ENCODE measurements around the gene COL1A1. TPM values are rescaled to one million over a fixed set of nuclear protein-coding genes. Genes with fewer than 3 reads are reported as not detected.

COL1A1 gene
- total RNA-seq, 1 donor from 2014 or later = 171 TPM

DNA sequence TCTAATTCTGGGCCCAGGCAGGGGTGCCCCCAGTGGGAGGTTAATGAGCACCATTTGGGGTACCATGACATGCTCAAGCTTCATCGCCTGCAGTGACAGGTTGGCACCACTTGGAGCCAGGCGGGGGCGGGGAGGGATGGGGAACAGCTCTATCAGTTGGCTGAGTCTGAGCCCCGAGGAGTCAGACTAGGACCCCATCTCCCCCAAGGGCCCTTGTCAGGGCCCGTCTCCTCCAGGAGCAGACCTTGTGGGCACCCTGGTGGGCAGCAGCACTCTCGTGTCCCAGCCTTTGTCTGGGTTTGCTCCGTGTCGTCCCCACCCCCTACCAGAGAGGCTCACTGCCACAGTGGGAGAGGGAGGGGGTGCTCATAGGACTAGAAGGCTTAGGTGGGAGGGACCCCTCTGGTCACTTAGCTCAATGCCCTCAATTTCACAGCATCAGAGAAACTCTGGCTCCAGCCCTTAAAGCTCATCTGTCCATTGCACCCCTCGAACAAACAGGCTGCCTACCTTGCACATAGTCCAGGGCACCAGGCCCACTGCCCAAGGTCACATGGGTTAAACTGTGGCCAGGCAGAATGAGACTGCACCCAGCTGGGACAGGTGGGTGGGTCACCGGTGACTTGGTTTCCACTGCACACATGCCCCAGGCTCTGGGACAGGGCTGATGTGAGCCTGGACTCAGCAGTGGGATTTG is 55.1 kb downstream of the COL1A1 start:
- intact Hi-C loops (cut with DNase I) = no loop called here
- no peak for DNase-seq (ENCODE audit: extremely low spot score in 2 of 2)
- peaks cover 0 to 38% of the 10 kb centered on the region in 2 donors for H3K36me3 ChIP-seq
- H3K9me3 ChIP-seq = no peaks in the 10 kb centered on the region
- no peaks in the 10 kb centered on the region for H3K27me3 ChIP-seq
- peak overlapping the region; percentile 81 for H3K27ac ChIP-seq
- H3K4me1 ChIP-seq = peaks cover 74% of the 10 kb centered on the region
- H3K4me3 ChIP-seq = peak overlapping the region; percentile 70 to 87
- TF ChIP-seq POLR2A (IDR thresholded peaks at IDR 0.05) = no peak
- no peak for TF ChIP-seq POLR2AphosphoS5 (IDR thresholded peaks at IDR 0.05; ENCODE audit: insufficient read depth in 1 of 2, low read depth in 1 of 2)
- TF ChIP-seq, protein P1, sequence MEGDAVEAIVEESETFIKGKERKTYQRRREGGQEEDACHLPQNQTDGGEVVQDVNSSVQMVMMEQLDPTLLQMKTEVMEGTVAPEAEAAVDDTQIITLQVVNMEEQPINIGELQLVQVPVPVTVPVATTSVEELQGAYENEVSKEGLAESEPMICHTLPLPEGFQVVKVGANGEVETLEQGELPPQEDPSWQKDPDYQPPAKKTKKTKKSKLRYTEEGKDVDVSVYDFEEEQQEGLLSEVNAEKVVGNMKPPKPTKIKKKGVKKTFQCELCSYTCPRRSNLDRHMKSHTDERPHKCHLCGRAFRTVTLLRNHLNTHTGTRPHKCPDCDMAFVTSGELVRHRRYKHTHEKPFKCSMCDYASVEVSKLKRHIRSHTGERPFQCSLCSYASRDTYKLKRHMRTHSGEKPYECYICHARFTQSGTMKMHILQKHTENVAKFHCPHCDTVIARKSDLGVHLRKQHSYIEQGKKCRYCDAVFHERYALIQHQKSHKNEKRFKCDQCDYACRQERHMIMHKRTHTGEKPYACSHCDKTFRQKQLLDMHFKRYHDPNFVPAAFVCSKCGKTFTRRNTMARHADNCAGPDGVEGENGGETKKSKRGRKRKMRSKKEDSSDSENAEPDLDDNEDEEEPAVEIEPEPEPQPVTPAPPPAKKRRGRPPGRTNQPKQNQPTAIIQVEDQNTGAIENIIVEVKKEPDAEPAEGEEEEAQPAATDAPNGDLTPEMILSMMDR (IDR thresholded peaks at IDR 0.05) = no peak

DNA sequence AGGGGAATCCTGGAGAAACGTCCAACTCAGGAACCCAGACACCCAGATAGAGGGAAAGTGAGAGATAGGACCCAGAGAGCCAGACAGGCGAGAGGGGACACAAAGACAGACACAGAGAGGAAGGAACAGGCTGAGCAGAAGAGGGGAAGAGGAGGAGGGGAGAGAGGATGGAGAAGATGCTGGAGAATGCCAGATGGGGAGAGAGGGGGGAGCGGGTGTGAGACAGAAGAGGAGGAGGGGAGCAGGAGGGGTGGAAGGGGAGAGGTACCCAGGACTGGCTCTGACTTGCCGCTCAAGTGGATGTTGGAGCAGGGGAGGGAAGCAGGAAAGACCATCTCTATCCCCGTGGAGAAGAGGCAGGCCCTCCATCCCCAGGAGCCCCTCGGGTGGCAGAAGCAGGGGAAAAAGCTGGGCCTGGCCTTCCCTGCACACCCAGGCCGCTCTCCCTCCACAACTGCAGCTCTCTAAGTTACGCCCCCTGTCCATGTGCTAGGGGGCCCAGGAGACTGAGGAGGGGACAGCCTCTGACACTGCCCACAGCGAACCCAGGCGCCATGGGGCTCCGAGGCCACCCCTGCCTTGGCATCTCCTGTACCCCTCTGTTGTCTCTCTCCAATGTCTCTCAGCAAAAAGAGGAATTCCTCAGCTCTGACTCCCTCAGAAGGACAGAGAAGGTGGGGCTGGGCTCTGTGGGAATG is 55.8 kb downstream of the COL1A1 start:
- intact Hi-C loops (cut with DNase I) = no loop called here

DNA sequence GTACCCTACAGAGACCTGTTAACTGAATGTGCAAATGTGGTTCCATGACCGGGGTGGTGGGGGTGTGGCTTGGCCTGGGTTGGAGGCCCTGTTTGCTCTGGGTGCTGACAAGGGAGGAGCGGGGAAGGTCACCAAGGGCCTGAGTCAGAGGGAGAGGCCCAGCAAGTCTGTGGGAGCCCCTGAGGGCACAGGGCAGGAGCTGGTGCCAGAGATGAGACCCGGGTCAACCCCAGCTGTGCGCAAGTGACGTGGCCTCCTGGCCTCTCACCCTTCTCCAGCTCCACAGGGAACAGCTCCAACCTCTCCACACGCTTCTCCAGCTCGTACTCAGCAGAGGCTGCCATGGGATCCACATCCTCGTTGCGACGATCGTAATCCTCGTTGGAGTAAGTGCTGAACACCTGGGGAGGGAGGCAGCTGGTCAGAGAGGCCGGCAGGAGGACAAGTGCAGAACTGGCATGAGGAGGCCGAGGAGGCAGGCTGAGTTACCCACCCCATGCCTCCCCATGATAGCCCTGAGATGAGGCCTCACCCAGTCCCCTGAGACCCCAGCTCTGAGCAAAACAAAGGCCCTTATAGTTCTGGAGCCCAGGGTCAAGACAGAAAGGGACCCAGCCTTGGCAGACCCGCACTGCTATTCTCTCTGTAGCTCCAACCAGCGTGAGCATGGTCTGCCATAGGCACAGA is 56.4 kb downstream of the COL1A1 start:
- no peaks in the 10 kb centered on the region for H3K9me3 ChIP-seq
- H3K36me3 ChIP-seq = peaks cover 0 to 47% of the 10 kb centered on the region in 2 donors
- H3K27ac ChIP-seq = peak overlapping the region; percentile 18
- no peak overlapping the region for H3K4me3 ChIP-seq
- no peak for DNase-seq (ENCODE audit: extremely low spot score in 2 of 2)
- H3K27me3 ChIP-seq = no peaks in the 10 kb centered on the region
- H3K4me1 ChIP-seq = peaks cover 88% of the 10 kb centered on the region
- intact Hi-C loops (cut with DNase I) = no loop called here
- TF ChIP-seq, protein P1 (IDR thresholded peaks at IDR 0.05) = no peak
- no peak for TF ChIP-seq POLR2AphosphoS5 (IDR thresholded peaks at IDR 0.05; ENCODE audit: insufficient read depth in 1 of 2, low read depth in 1 of 2)
- TF ChIP-seq POLR2A (IDR thresholded peaks at IDR 0.05) = no peak

More for the DNA sequence above, 55.8 kb downstream of the COL1A1 start:
- Histone ChIP-seq H3K9me3 (no peaks in the 10 kb centered on the region), H3K27me3 (no peaks in the 10 kb centered on the region), H3K27ac (peak overlapping the region; percentile 18), H3K4me3 (peak overlapping the region in 1 of 2 donors; percentile 9), H3K4me1 (peaks cover 81% of the 10 kb centered on the region), H3K36me3 (peaks cover 0 to 45% of the 10 kb centered on the region in 2 donors)
- TF ChIP-seq POLR2AphosphoS5 (IDR thresholded peaks at IDR 0.05; ENCODE audit: insufficient read depth in 1 of 2, low read depth in 1 of 2) (no peak), POLR2A (IDR thresholded peaks at IDR 0.05) (no peak)
- TF ChIP-seq, protein P1 (IDR thresholded peaks at IDR 0.05) = no peak
- DNase-seq (ENCODE audit: extremely low spot score in 2 of 2) = no peak

DNA sequence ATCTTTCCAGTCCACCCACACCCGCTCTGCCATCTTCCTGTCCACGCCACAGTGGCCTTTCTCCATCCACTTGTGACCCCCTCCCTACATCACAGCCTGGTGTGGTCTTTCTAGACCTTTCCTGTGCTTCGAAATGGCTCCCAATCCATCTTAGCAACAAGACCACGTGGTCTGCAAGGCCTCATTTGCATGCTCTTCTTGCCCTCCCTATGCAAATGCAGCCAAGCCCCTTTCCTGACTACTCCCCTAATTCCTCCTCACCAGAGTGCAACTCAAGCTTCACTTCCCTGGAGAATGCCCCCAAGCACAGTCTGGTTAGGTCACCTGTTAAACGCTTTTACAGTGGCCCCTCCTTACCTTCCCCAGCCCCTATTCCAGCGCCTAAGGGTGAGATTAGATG is 57.1 kb downstream of the COL1A1 start:
- DNase-seq (ENCODE audit: extremely low spot score in 2 of 2) = no peak
- Histone ChIP-seq H3K4me3 (no peak overlapping the region), H3K27ac (no peak overlapping the region), H3K36me3 (peaks cover 0 to 51% of the 10 kb centered on the region in 2 donors), H3K9me3 (no peaks in the 10 kb centered on the region), H3K27me3 (no peaks in the 10 kb centered on the region), H3K4me1 (peaks cover 84% of the 10 kb centered on the region)
- TF ChIP-seq, protein P1 (IDR thresholded peaks at IDR 0.05) = no peak
- TF ChIP-seq POLR2AphosphoS5 (IDR thresholded peaks at IDR 0.05; ENCODE audit: insufficient read depth in 1 of 2, low read depth in 1 of 2) (no peak), POLR2A (IDR thresholded peaks at IDR 0.05) (no peak)
- intact Hi-C loops (cut with DNase I) = no loop called here
